Neural cell (in vitro differentiated cells): ENCODE results near the gene DCLK1.

Experiments
- EP300 ChIP-seq: fragments of 450-650 bp; conservative IDR thresholded peaks from 2 replicates; pipeline ENCODE4 v1.6.1; 2014; ENCODE audit warnings: antibody characterized with exemption, mild to moderate bottlenecking, moderate library complexity; ENCODE audit not compliant: poor library complexity, severe bottlenecking
- EZH2 ChIP-seq: fragments of 200-600, 300-800 bp; shearing (Covaris generic), sonication (generic); IDR thresholded peaks from 2 replicates; pipeline ENCODE4 v1.6.1; 2014; ENCODE audit warnings: antibody characterized with exemption, low read length, borderline replicate concordance, mild to moderate bottlenecking; ENCODE audit not compliant: insufficient read depth, poor library complexity, severe bottlenecking
- POLR2AphosphoS5 ChIP-seq: IDR thresholded peaks from 2 replicates; pipeline ENCODE4 v1.6.1; 2012
- RAD21 ChIP-seq: fragments of 450-650 bp; conservative IDR thresholded peaks from 2 replicates; pipeline ENCODE4 v1.6.1; 2014; ENCODE audit warnings: antibody characterized with exemption, mild to moderate bottlenecking, moderate library complexity
- SMC3 ChIP-seq: fragments of 450-650 bp; conservative IDR thresholded peaks from 2 replicates; pipeline ENCODE4 v1.6.1; 2014; ENCODE audit warnings: antibody characterized with exemption, mild to moderate bottlenecking, moderate library complexity; ENCODE audit not compliant: poor library complexity
- TAF1 ChIP-seq: IDR thresholded peaks from 2 replicates; pipeline ENCODE4 v1.6.1; 2012; ENCODE audit warnings: low read depth
- TF ChIP-seq, protein P1 (sequence below): fragments of 450-650 bp; IDR thresholded peaks from 2 replicates; pipeline ENCODE4 v1.5.1; 2014; ENCODE audit warnings: antibody characterized with exemption, mild to moderate bottlenecking, moderate library complexity; ENCODE audit not compliant: poor library complexity, severe bottlenecking

DNA sequence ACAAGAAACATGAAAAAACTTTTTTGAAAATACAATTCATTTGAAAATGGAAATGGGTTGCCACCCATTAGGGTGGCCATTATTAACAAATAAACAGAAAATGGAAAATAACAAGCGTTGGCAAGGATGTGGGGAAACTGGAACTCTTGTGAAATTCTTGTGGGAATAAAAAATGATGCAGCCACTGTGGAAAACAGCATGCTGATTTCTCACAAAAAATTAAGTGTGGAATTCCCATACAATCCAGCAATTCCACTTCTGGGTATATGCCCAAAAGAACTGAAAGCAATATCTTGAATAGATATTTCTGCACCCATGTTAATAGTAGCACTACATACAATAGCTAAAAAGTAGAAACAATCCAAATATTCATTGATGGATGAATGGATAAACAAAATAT lies 165.2 kb downstream of the DCLK1 start:
- TF ChIP-seq POLR2AphosphoS5 (no peak), EZH2 (no peak), EP300 (no peak), SMC3 (no peak), RAD21 (no peak), TAF1 (no peak)
- TF ChIP-seq, protein P1, sequence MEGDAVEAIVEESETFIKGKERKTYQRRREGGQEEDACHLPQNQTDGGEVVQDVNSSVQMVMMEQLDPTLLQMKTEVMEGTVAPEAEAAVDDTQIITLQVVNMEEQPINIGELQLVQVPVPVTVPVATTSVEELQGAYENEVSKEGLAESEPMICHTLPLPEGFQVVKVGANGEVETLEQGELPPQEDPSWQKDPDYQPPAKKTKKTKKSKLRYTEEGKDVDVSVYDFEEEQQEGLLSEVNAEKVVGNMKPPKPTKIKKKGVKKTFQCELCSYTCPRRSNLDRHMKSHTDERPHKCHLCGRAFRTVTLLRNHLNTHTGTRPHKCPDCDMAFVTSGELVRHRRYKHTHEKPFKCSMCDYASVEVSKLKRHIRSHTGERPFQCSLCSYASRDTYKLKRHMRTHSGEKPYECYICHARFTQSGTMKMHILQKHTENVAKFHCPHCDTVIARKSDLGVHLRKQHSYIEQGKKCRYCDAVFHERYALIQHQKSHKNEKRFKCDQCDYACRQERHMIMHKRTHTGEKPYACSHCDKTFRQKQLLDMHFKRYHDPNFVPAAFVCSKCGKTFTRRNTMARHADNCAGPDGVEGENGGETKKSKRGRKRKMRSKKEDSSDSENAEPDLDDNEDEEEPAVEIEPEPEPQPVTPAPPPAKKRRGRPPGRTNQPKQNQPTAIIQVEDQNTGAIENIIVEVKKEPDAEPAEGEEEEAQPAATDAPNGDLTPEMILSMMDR, result no peak
